Astrocyte of the spinal cord (primary cell): Measurements from ENCODE around the gene POC1B.

Source experiments
- DNase-seq: peaks from one replicate; pipeline ENCODE4 v3.0.0; 2011; ENCODE audit warnings: low read depth, low spot score
- H3K4me3 ChIP-seq: 2 replicates; pipeline ENCODE4 v1.5.1; 2011; ENCODE audit warnings: low read depth, mild to moderate bottlenecking, low read length, moderate library complexity
- in situ Hi-C: cut with HindIII; loops from 2 replicates; pipeline ENCODE4 v1.10.0; 2017; ENCODE audit warnings: low sequenced_read_pairs
- TF ChIP-seq, protein P1 (sequence below): IDR thresholded peaks from 2 replicates; pipeline ENCODE4 v1.5.1; 2012; ENCODE audit warnings: low read depth, mild to moderate bottlenecking, low read length, inconsistent platforms

The POC1B gene

GRCh38 chr12:89370421-89370831 is 155.4 kb downstream of the POC1B start:
- DNase-seq = no peak
- in situ Hi-C loops = no loop called here
- TF ChIP-seq, protein P1, sequence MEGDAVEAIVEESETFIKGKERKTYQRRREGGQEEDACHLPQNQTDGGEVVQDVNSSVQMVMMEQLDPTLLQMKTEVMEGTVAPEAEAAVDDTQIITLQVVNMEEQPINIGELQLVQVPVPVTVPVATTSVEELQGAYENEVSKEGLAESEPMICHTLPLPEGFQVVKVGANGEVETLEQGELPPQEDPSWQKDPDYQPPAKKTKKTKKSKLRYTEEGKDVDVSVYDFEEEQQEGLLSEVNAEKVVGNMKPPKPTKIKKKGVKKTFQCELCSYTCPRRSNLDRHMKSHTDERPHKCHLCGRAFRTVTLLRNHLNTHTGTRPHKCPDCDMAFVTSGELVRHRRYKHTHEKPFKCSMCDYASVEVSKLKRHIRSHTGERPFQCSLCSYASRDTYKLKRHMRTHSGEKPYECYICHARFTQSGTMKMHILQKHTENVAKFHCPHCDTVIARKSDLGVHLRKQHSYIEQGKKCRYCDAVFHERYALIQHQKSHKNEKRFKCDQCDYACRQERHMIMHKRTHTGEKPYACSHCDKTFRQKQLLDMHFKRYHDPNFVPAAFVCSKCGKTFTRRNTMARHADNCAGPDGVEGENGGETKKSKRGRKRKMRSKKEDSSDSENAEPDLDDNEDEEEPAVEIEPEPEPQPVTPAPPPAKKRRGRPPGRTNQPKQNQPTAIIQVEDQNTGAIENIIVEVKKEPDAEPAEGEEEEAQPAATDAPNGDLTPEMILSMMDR = no peak
- H3K4me3 ChIP-seq = no peak overlapping the region
